Measurements from ENCODE around the gene ETV3L. TPM values are rescaled to one million over a fixed set of nuclear protein-coding genes. Genes with fewer than 3 reads are reported as not detected.

Gene ETV3L
- polyA plus RNA-seq, 1 donor = not detected

DNA sequence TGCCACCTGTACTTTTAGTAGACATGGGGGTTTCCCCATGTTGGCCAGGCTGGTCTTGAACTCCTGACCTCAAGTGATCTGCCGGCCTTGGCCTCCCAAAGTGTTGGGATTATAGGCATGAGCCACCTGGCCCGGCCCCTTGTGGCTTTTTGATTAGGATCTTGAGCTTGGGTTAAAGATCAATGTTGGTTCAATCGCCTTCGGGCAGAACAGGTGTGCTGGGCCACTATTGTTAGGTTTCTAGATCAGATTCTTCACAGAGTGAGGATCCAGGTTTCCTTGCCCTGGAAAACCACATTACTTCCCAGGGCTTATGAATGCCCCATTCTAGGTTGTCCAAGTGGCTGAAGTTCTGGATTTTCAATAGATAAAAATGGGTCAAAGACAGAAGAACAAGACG is 32.5 kb upstream of the ETV3L start:
- no peak for DNase-seq

DNA sequence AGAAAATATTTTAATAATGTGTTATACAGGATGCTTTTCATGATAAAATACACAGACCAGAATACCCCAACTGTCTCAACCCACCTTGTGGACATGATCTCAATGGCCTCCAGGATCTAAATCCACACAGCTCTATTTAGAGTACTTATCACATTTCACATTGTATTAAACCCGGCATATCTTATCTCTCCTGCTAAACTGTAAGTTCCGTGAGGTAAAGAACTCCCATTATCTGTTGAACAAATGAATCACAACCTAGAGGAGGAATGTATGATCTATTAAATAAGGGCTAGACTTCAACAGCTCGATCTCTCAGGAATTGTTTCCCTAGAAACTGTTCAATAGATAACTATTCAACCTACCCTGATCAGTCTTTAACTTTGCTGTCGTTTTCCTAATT is 31.7 kb upstream of the ETV3L start:
- DNase-seq = no peak

DNA sequence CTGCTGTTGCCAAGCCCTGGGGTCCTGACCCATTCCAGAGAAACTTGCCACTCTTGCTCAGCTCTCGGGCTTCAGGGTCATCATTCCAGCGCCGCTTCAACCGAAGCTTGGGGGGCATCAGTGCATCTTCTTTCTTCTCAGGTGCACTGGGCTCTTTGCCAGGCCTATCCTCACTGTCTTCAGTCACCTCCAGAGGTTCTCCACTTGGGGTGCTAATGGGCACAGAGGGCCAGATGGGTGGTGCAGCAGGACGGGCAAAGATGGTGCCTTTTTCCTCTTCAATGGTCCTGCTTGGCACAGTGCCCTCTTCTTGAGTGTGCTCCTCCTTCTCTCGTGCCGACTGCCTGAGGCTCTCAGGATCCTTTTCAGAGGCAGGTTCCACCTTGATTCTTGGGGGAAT is 25.2 kb upstream of the ETV3L start:
- DNase-seq = no peak

DNA sequence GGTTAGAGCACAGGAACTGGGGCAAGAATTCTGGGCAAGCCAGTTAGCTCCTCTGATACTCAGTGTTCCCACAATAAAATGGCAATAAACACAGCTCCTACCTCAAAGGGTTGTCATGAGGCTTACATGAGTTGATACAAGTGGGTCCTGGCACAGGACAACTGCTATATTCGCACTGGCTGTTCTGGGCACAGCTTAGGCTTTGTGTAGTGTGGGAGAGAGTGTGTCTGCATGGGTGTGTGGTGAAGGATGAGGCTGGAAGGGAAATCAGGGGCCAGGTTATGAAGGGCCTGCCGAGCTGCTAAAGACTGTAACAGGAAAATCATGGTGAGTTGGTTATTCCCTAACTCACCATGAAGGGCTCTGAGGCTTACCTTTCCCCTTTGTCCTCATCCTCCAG is 19.8 kb upstream of the ETV3L start:
- DNase-seq = no peak

DNA sequence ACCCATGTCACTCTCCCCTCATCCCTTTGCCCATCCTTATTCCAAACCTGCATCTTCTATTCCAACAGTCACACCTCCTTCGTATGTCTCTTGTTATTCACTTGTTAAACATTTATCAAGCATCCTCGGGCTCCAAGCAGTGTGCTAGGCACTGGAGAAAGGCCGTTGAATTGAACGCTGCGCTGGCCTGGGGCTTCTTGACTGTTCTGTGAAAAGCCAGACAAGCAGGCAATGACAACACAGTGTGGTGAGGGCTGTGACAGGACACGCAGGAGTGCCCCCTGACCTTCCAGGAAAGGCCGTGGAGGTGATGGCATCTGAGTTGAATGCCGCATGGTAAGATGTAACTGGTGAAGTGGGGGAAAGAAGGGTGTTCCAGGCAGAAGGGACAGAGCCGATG is 19.4 kb upstream of the ETV3L start:
- no peak for DNase-seq

DNA sequence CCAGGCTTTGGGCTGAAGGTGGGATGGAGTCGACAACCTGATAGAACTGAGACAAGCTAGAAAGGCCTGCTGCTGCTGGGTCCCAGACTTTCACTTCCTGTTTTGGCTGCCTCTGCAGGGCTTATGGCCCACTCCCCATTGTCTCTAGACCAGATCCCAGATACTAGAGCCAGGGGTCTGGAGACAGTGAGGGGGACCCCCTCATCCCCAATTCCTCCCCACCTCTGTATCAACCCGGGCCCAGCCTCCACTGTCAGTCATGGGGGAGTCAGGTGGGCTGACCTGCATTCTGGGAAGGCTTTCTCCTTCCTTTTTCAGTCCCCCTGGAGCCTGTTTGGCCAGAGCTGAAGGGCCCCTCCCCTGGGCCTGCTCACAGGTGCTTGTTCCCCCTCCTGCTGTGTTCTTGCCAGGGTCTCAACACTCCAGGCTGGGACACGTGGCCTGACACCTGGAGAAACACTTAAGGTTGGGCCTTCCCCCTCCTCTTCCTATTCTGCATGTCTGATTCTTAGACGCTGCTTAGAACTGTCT is 18.0 kb upstream of the ETV3L start:
- DNase-seq = no peak

DNA sequence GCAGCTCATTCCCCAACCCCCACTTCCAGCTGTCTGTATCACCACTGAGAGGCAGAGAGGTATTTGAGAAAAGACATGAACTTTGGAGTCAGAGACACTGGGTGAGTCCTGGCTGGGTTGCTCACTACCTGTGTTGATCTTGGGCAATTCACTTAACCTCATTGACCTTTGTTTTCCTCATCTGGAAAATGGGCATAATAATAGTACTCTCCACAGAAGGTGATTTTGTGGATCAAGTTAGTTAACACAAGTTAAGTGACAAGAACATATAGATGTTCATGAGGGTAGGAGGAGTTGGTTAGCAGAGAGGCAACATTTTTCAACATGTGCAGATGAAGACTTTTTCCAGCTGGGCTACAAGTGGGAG is 17.1 kb upstream of the ETV3L start:
- DNase-seq = no peak

DNA sequence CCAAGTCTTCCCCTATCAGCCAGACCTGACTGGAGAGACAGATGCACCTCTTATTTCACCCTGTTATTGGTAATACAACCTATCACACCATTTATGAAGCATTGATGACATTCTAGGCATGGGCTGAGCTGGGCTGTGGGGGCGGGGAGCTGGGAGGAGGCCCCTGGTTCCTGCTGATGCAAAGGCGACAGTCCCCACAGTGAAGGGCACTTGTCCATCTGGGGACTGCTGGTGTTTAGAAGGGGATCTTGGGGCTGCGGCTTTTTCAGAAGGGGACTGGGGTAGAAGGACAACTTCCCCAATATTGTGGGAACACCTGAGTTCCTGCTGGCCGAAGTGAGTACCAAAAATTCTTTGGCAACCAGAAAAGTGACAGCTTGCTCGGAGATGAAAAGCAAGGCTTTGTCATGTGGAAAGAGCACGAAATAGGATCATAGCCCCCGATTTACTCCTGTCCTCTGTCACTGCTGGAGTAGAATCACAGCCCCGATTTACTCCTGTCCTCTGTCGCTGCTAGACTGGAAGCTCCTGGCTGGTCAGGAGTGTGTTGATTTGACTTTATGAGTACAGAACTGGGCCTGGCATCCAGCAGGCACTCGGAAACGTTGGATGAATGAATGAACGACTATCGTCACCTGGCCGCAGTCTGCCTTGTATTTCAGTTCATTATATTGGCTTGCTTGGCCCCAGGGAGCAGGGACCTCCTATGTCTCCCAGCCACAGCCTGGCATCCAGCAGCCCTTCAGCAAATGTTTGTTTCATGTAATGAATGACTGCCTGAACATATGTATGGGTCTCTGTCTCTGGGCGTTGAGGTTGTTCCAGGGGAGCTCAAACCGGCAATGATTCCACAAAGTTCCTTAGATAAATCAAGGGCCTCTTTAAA is 16.5 kb upstream of the ETV3L start:
- DNase-seq = no peak

DNA sequence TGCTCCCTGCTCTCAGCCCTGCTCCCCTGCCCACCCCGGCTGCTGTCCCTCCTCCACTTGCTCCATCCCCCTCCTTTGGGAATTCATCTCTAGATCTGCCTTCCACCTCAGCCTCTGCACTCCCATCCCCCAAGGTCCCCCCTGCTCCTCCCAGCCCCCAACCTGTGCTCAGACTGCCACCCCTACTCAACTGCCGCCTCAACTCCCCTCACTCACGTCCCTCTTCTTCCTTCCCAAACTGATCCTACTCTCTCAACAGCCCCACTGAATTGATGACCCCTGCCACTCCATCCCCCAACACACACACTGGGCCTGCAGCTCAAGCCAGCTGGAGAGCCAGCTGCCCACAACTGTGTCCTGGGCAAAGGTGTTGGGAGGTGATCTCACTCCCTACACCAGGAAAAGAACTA is 15.8 kb upstream of the ETV3L start:
- DNase-seq = no peak

DNA sequence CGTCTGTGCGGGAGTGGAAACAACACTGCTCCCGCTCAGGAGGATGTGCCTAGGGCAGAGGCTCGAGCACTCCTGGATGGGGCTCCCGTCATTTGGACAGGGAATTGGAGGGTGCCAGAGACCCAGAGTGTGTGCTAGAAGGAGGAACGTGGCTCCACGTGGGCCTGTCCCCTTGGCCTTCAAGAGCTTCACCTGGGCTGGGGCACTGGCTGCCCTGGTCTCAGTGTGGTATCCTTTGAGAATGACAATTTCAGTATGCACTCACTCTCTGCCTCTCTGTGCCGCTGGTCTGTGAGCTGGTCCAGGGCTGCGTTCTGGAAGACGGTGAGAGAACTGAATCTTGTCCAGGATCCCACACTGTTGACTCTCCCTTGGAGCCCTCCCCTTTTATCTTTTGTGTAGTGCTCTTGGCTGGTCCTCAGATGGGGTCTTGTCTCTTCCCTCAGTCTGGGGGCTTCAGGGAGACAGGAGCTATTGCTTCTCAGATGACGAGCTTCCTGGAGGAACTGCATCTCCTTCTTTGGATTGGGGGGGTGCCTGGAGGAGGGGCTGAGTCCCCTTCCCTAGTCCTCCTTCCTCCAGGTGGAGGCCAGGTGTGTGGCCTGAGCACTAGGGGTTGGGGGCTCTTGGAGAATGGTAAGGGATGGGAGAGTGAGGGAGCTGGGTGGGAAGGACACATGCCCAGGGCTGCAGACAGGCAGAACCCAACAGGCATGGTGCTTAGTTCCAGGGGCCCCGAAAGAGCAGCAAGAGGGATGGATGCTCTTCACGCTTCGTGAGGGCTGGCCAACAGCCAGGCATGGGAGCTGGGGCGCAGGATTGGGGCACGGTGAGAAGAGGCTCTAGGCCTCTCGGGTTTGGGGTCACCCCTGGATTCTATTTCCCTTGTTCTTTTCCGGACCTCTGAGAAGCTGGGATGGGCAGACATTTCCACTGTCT is 14.8 kb upstream of the ETV3L start:
- no peak for DNase-seq

DNA sequence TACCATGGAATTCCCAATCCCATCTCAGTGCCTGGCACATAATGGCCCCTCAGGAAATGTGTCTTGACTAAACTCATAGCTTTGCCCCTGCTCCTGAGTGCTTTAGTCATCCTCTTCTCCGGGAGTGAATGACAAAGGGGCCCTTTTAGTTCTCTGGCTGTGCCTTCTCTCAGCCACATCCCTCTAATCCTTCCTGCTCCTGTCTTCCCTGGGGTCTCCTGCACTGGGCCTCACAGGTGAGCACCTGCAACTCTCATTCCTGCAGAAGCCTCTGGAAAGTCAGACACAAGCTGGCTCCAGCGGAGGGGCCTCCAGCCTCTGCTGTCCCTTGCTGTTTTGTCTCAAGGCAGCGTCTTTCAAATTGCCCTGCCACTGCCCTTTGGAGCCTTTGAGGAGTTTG is 14.0 kb upstream of the ETV3L start:
- no peak for DNase-seq

DNA sequence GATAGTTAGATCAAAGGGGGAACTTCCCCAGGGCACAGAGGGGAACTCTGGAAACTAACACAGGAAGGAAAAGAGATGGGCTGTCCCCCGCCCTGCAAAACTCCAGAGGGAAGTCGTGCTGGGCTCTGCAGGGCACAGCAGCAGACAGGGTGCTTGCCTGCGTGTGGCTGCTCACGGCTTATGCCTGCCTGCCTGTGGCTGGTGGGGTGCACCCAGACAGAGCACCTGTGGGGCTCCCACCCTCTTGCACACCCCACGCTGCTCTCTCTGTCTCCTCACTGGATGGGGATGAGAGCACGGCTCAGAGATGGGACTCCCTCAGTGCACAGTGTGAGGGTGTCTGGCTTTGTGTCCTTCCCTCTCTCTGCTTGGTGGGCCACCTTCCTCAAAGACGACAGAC is 13.5 kb upstream of the ETV3L start:
- no peak for DNase-seq

DNA sequence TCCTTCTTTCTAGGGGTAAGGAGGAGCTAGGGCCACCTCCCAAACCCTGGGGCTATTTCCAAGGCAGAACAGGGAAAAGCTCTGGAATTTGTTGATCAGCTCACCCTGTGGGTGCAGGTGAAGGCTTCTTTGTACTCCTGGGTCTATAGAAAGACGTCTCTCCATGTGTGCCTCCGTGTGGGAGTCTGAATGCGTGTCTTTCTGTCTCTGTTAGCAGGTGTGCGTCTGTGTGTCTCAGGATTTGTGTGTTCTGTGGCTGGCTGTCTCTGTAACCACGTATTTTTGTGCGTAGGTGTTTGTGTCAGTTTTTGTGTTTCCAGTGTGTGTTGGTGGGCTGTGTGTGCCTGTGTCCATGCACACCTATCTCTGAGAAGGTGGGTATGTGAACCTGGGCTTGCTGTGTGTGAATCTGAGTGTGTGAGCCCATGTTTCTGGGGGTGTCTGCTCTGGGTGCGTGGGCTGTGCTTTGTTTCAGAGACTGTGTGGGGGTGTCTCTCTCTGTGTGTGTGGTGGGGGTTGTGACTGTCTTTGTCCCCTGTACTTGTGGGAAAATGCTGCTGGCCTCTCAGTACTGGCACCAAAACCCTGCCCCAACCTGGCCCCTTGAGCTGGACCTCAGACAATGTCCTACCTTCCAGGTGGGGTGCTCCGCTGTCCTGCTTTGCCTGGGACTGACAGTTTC is 12.7 kb upstream of the ETV3L start:
- DNase-seq = no peak

DNA sequence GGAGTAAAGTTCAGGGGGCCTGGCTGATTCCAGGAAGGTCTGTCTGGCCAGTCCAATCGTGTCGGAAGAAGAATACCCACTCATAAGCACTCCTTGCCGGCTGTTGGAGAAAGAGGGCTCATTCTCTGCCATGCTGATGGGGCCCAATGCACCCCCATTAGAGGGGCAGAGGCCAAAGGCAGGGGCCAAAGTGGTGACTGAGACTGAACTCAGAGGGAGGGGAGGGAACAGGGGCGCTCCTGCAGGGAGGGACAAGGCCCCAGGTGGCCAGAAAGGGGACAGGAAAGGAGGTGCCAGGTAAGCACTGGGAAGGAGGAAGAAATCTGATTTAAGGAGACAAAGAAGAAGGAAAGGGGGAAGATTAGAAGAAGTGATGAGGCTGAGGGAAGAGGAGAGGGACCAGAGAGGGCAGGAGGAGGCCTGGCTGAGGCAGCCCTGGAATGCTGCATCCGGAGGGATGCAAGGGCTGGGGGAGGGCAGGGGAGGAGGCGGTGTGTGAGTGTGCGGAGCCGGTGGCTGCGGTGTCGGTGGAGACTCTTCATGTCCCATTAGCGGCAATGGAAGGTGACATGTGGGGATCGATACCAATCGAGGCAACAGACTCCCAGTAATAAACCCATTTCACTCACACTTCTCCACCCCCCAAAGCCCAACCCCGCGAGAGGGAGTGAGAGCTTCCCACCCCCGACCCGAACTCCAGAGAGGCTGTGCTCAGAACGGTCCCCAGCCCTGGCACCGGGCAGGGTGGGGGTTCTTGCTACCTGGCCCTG is 12.0 kb upstream of the ETV3L start:
- no peak for DNase-seq

DNA sequence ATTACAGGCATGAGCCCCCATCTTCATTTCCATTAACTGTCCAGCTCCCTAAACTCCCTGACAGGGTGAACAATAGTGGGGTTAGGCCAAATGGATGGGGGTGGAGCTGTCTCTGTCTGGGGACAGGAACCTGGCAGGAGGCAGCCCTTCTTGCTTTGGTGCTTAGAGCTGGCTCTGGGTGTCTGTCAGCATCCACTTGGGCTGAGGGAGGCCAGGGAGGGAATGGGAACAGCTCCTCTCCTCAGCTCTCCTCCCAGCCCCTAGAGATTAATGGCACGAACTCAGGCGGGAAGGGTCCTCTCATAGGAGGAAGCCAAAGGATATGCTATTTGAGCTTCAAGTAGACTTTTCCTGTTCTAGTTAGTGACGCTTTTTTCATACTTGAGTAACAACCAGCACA is 11.1 kb upstream of the ETV3L start:
- DNase-seq = no peak

DNA sequence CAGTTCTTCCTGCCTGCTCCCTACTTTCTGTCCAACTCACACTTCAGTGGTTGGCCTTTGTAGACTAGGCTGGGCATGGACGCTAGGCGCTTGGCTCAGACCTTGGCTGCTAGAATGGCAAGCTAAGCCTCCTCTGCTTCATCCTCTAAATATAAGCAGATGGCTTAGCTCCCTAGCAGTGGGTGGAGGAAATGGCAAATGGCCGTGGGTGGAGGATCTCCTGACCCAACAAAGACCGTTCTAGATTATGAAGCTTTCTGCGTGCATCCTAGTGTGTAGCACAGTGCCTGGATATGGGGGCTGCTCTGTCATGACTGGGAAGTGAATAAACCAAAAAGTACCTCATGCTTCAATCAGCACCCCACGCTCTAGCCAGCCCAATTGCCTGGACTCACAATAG is 10.4 kb upstream of the ETV3L start:
- DNase-seq = no peak

DNA sequence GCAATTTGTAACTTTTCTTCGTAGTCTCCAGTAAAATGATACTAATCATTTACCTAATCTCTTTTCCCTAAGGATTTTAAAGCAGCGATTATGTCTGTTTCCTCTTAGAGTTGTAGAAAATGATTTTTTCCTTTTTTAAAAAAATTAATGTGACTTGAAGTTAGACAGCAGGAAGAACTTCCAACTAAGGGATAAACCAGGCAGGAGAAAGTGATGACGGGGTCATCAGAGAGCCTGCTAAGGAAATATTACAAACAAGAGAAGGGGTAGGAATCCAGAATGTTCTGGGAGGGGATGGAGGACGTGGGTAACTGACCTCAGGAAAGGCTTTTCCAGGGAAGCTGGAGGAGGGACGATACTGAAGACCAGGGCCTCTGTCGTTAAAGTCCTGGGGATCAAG is 8.8 kb upstream of the ETV3L start:
- no peak for DNase-seq

DNA sequence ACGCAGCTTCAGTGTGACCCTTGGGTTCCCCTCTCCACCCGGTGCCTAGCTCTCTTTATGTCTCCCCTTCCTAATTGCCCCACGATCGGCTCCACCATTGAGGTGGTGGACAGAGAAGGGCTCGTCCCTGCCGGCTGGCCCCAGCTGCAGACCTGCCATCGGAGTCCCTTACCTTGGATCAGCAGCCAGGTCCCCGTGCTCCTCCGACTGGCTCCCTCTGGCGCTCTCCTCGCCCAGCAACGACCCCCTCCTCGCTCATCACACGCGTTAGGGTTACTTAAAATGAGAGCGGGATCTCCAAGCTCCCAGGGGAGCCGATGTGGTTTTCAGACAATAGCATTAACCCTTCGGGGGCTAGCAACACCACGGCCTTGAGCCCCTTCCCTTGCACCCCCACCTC is 8.1 kb upstream of the ETV3L start:
- no peak for DNase-seq

DNA sequence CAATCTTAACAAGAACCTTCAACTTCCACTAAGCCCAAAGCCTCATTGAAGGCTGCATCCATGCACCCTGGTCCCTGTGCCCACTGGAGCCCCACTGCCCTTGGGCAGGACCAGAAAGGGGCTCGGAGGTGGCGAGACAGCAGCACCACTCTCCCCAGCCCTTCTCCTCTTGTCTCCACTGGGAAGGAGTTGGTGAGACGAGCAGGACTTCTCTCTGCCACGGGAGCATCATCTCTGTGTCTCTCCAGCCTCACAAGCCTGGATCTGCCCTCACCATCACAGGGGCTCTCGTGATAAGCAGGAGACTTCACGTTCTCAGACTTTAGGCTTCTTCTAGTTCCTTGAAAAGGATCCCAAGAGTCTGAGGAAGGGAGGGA is 7.2 kb upstream of the ETV3L start:
- no peak for DNase-seq

DNA sequence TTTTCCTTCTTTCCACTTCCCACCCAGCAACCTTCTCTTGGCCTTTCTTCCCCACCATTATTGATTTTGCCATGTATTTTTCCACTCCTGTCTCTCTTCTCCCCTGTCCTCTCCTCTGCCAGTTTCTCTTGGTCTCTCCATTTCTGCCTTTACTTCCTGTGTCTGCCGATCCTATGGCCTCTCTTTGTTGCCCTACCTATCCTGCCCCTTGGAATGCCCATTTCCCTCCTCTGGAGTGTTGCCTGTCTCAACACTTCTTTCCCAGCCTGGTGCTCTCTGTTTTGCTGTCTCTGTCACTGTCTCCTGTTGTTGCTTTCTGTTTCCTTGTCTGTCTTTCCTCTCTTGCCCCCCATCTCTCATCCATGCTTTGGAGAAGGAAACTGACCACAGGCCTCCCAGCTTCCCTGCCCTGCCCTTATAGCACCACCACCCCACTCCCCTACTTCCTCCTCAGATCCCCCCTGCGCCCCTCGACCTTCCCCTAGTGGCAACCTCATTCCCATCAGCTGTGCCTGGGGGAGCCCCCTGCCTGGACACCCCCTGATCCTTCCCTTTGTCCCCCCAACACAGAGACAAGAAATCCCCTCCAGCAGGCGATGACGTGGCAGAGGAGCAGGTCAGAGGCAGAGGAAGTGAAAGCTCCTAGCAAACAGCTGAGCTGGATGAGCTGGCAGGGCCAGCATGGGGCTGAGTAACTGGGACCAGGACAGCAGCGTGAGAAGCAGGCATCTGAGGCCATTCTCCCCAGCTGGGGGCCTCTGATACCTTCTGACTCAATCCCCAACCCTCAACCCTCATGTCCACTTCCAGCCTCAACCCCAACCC is 6.6 kb upstream of the ETV3L start:
- DNase-seq = no peak

All from left kidney (tissue), 2 donors.